Central memory CD8-positive, alpha-beta T cell (primary cell): ENCODE data around the gene SYCP2.

ENCODE experiments used
- ATAC-seq: fragments of 150-1000 bp; cut with Tn5 transposase; replicated peaks from 2 replicates; pipeline ENCODE4 v1.10.0; 2022; ENCODE audit warnings: mild to moderate bottlenecking, moderate FRiP score, moderate number of reproducible peaks; ENCODE audit not compliant: poor library complexity, severe bottlenecking; ENCODE audit errors: extremely low read depth
- DNase-seq, 2 donors: peaks; one replicate each; pipeline ENCODE4 v3.0.0; 2021; ENCODE audit warnings: low spot score in 2 of 2
- H3K27ac Mint-ChIP-seq: one replicate; pipeline ENCODE4 v1.8.0; 2022; ENCODE audit warnings: low read depth, mild to moderate bottlenecking, moderate library complexity, mixed read lengths
- H3K27me3 Mint-ChIP-seq: one replicate; pipeline ENCODE4 v1.8.0; 2022; ENCODE audit warnings: mixed read lengths
- H3K36me3 Mint-ChIP-seq: one replicate; pipeline ENCODE4 v1.8.0; 2022; ENCODE audit warnings: mild to moderate bottlenecking, moderate library complexity, mixed read lengths; ENCODE audit not compliant: insufficient read depth
- H3K4me1 Mint-ChIP-seq: one replicate; pipeline ENCODE4 v1.8.0; 2022; ENCODE audit warnings: mixed read lengths
- H3K4me3 Mint-ChIP-seq: one replicate; pipeline ENCODE4 v1.8.0; 2022; ENCODE audit warnings: mild to moderate bottlenecking, moderate library complexity, mixed read lengths
- H3K9me3 Mint-ChIP-seq: one replicate; pipeline ENCODE4 v1.8.0; 2022; ENCODE audit warnings: mixed read lengths

The SYCP2 gene, protein sequence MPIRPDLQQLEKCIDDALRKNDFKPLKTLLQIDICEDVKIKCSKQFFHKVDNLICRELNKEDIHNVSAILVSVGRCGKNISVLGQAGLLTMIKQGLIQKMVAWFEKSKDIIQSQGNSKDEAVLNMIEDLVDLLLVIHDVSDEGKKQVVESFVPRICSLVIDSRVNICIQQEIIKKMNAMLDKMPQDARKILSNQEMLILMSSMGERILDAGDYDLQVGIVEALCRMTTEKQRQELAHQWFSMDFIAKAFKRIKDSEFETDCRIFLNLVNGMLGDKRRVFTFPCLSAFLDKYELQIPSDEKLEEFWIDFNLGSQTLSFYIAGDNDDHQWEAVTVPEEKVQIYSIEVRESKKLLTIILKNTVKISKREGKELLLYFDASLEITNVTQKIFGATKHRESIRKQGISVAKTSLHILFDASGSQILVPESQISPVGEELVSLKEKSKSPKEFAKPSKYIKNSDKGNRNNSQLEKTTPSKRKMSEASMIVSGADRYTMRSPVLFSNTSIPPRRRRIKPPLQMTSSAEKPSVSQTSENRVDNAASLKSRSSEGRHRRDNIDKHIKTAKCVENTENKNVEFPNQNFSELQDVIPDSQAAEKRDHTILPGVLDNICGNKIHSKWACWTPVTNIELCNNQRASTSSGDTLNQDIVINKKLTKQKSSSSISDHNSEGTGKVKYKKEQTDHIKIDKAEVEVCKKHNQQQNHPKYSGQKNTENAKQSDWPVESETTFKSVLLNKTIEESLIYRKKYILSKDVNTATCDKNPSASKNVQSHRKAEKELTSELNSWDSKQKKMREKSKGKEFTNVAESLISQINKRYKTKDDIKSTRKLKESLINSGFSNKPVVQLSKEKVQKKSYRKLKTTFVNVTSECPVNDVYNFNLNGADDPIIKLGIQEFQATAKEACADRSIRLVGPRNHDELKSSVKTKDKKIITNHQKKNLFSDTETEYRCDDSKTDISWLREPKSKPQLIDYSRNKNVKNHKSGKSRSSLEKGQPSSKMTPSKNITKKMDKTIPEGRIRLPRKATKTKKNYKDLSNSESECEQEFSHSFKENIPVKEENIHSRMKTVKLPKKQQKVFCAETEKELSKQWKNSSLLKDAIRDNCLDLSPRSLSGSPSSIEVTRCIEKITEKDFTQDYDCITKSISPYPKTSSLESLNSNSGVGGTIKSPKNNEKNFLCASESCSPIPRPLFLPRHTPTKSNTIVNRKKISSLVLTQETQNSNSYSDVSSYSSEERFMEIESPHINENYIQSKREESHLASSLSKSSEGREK (N-terminal part only)

DNA sequence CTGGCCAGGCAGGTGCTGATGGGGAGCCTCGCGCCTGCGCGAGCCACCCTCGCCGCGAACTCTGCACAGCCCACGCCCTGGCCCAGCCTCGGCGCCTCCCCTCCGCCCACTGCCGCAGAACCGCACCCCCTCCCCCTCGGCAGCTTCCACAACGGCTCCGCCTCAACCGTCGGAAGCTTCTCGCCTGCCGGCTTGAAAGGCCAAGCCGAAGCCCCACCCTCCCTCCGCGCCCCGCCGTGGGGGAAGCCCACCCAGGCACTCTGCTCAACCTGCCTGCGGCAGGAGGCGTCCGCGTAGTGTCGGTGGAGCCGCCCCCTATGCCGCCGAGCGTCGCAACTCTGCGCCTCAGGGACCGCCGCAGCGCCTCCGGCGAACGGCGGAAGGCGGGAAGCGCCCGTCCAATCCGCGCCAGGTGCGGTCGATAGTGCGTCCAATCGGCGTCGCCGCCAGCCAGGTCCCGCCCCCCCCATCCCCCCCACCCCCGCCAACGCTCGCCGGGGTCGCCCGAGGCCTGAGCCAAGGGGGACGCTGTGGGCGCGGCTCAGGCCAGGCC is at the start of gene SYCP2:
Gene SYCP2 (minus strand): TSS at position 342 of the 553 bp plus-strand sequence. CDS start 11,224 bp downstream, outside the sequence.
- H3K27ac Mint-ChIP-seq, result peak within 1 kb of the TSS; percentile 83
- ATAC-seq, result peak; percentile 90
- peak; percentile 29 to 63 for DNase-seq
- no peaks in the 10 kb centered on the region for H3K9me3 Mint-ChIP-seq
- H3K27me3 Mint-ChIP-seq, result no peaks in the 10 kb centered on the region
- peak within 1 kb of the TSS; percentile 77 for H3K4me3 Mint-ChIP-seq
- peaks cover 10% of the 10 kb centered on the region for H3K36me3 Mint-ChIP-seq
- H3K4me1 Mint-ChIP-seq, result peaks cover 5% of the 10 kb centered on the region

DNA sequence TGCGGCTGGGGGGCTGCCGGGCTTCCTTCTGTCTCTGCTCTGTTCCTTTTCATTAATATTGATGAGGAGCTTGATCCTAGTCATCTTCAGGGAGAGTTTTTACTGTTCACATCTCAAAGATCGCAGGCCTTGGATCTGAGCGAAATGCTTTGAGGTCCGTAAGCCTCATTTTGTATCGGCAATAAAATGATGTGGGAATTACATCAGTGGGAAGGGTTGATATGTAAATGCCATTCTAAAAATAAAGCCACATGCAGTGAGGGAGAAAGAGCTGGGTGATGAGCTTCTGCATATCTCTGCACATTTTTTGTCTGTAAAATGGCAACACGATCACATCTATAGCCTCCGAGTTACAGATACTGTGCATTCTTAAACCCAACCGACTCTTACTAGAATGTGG is 49.6 kb upstream of the SYCP2 start:
- Mint-ChIP-seq H3K36me3 (no peaks in the 10 kb centered on the region), H3K9me3 (no peaks in the 10 kb centered on the region), H3K27ac (no peak overlapping the region), H3K4me1 (no peaks in the 10 kb centered on the region), H3K27me3 (no peaks in the 10 kb centered on the region), H3K4me3 (no peak overlapping the region)
- no peak for ATAC-seq
- DNase-seq, result no peak

DNA sequence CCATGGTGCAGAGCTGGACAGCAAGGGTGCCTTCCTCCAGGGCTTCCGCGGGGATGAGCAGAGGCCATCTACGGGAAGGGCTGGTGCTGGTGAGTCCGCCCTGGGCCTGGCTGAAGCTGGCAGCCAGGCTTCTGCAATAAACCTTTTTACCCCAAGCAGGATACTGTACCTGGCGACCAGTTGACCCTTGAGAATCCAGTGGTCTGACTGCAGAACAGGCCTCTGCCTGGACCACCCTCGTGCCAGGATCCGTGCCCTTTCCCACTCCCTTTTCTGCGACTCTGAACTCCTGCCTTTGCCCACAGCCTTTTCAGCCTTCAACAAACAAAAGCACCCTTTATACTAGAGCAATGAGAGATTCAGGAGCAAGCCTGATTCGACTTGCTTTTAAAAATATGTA is 43.6 kb upstream of the SYCP2 start:
- DNase-seq (no peak), ATAC-seq (no peak)
- H3K27ac Mint-ChIP-seq, result no peak overlapping the region

DNA sequence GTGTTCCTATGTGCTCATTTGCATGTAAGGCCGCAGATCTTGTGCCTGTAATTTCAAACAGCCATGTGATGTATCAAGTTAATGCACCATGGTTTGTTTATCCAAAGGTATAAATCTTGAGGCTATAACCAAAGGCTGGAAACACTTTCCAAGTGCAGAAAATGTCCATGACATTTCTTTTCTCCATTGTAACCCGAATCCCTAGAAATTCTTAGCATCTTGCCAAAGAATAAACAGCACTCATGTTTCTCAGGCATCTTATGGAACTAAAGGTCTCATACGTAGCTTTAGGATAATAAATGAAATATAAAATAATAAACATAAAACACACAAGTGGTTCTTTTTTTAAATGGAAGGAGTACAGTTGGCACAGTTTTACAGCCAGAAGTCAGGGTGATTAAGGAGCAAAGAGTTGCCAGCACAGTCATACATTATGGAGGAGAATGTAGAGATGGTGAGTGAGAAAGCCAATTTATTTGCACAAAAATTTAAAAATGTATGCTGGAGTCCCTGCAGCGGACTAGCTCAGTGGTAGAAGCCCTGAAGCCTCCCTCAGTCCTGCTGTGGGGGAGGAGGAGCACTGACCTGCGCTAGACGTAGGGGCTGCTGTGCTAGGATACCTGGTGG is 42.8 kb upstream of the SYCP2 start:
- ATAC-seq, result no peak
- Mint-ChIP-seq H3K27ac (no peak overlapping the region), H3K9me3 (no peaks in the 10 kb centered on the region), H3K36me3 (no peaks in the 10 kb centered on the region), H3K4me1 (no peaks in the 10 kb centered on the region), H3K4me3 (no peak overlapping the region), H3K27me3 (no peaks in the 10 kb centered on the region)
- DNase-seq, result no peak

More for the DNA sequence above, 43.6 kb upstream of the SYCP2 start:
- no peaks in the 10 kb centered on the region for H3K9me3 Mint-ChIP-seq
- no peaks in the 10 kb centered on the region for H3K4me1 Mint-ChIP-seq
- no peaks in the 10 kb centered on the region for H3K36me3 Mint-ChIP-seq
- no peak overlapping the region for H3K4me3 Mint-ChIP-seq
- no peaks in the 10 kb centered on the region for H3K27me3 Mint-ChIP-seq

DNA sequence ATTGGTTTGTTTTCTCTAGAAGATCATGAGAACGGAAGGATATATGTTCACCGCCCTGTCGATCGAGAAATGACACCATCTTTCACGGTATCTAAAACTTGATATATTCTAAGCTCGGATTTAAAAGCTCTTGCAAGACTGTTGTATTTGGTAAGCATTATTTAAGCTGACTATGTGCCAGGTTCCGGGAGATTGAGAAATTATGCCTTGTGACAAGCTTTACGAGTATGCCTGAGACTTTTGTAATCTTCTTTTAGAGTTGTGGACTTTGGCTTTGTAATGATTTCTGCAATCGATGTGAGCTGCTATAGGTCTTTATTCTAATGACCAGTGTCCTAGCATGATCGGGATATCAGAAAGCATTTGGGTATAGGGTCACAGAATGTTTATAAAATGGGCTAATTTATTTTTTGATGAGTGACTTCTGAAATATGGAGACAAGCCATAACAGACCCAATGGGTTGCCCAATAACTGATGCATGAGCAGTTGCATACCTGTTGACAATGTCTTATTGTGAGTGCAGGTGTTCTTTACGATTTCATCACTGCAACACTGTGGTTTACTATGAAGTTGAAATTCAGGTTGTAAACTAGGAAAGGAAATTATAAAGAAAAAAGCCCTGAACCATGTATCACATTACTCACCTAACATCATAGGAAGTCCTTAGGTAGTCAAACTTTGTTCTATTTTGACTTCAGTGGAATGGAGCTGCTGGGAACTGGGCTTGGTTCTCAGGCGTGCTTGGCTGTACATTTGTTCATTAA is 38.8 kb upstream of the SYCP2 start:
- H3K27me3 Mint-ChIP-seq, result no peaks in the 10 kb centered on the region
- ATAC-seq (no peak), DNase-seq (no peak)
- no peaks in the 10 kb centered on the region for H3K9me3 Mint-ChIP-seq
- H3K4me3 Mint-ChIP-seq, result no peak overlapping the region
- H3K36me3 Mint-ChIP-seq, result no peaks in the 10 kb centered on the region
- H3K27ac Mint-ChIP-seq, result no peak overlapping the region
- H3K4me1 Mint-ChIP-seq, result no peaks in the 10 kb centered on the region

DNA sequence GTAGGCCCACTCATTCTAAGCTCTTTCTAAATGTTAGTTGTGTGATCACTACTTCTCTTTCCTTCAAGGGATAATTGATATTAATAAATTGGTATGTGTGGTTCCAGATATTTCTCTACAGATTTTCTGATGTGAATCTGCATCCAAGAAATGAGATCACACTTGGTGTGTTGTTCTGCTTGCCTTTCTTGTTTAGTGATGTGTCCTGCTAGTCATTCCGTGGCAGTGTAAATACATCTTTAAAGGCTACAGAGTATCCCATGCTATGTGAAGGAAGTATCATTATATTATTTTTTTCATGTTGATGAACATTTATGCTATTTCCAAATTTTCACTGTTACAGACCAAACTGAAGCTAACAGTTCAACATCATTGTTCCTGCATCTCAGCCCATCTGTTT is 38.0 kb upstream of the SYCP2 start:
- ATAC-seq, result no peak

DNA sequence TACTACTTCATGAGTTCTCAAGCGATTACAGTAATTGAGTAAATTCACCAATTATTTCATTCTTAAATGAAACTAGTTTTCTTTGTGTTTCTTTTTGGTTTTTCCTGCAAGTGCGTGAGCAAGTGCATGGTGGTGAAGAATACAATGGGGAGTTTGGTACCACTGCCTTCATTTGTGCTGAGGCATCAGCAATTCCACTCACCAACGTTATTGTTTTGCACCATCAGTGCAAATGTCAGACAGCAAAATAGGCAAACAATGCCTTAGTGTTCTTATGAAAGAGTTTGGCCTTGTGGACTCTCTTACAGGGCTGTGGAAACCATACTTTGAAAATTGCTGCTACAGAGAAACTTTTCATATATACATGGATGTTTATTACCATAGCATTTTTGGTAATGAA is 33.0 kb upstream of the SYCP2 start:
- Mint-ChIP-seq H3K4me3 (no peak overlapping the region), H3K36me3 (no peaks in the 10 kb centered on the region), H3K9me3 (no peaks in the 10 kb centered on the region), H3K27me3 (no peaks in the 10 kb centered on the region), H3K4me1 (no peaks in the 10 kb centered on the region), H3K27ac (no peak overlapping the region)
- ATAC-seq, result no peak
- DNase-seq, result no peak

More for the DNA sequence above, 38.0 kb upstream of the SYCP2 start:
- Mint-ChIP-seq H3K36me3 (no peaks in the 10 kb centered on the region), H3K4me1 (no peaks in the 10 kb centered on the region), H3K27me3 (no peaks in the 10 kb centered on the region), H3K27ac (no peak overlapping the region), H3K9me3 (no peaks in the 10 kb centered on the region), H3K4me3 (no peak overlapping the region)
- DNase-seq, result no peak

DNA sequence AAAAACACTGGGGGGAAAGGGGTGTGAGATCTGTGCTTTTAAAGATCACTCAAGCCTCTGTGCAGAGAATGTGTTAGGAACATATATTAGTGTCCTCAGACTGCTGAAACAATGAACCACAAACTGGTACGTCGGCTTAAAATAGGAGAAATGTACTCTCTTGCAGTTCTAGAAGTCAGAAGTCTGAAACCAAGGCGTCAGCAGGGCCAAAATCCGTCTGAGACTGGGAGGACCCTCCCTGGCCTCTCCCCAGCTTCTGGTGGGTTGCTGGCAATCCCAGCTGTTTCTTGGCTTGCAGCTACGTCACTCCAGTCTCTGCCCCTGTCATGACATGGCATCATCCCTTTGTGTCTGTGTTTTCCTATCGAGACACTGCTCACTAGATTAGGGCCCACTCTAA is 28.7 kb upstream of the SYCP2 start:
- no peaks in the 10 kb centered on the region for H3K9me3 Mint-ChIP-seq
- H3K4me3 Mint-ChIP-seq, result no peak overlapping the region
- H3K27ac Mint-ChIP-seq, result no peak overlapping the region
- H3K27me3 Mint-ChIP-seq, result no peaks in the 10 kb centered on the region
- ATAC-seq (no peak), DNase-seq (no peak)
- no peaks in the 10 kb centered on the region for H3K36me3 Mint-ChIP-seq
- H3K4me1 Mint-ChIP-seq, result no peaks in the 10 kb centered on the region

DNA sequence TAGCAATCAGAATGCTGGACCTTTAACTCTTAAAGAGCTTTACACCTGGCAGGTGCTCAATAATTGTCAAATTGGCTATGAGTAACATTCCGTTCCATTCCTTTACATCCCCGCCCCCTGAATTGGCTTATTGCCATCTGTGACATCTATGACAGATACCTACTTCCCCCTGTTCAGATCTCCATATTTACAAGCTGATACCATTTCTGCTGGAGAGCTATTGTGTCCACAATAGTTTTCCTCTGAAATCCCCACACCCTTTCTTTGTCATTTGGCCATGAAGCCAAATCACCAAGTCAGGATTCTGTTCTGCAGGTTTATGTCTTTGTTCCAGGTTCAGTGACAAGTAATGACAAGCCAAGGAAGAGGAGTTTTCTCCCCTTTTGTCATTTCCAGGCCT is 28.0 kb upstream of the SYCP2 start:
- H3K27ac Mint-ChIP-seq, result no peak overlapping the region
- no peaks in the 10 kb centered on the region for H3K36me3 Mint-ChIP-seq
- H3K4me1 Mint-ChIP-seq, result no peaks in the 10 kb centered on the region
- no peak for ATAC-seq
- no peak for DNase-seq
- H3K27me3 Mint-ChIP-seq, result no peaks in the 10 kb centered on the region
- no peaks in the 10 kb centered on the region for H3K9me3 Mint-ChIP-seq
- H3K4me3 Mint-ChIP-seq, result no peak overlapping the region

DNA sequence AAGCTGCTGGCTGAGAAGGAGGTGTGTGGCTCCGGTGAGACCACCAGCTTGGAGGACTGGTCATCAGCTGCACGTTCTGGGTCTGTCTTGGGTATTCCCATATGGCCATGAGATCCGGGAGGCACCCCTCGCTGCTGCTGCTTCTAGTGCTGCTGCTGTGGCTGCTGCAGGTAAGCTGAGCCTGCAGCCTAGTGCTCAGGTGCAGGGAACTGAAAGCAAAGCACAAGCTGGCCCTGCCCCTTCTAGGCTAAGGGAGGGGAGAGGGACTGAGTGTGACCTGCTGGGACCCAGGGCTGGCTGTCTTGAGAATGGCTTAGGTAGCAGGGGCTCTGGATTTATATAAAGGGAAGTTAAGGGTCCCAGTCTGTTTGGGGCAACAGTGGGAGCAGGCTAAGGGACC is 25.2 kb upstream of the SYCP2 start:
- Mint-ChIP-seq H3K9me3 (no peaks in the 10 kb centered on the region), H3K27me3 (no peaks in the 10 kb centered on the region), H3K4me1 (no peaks in the 10 kb centered on the region), H3K4me3 (no peak overlapping the region), H3K27ac (peak overlapping the region; percentile 19), H3K36me3 (peaks cover under 1% of the 10 kb centered on the region)
- DNase-seq (no peak), ATAC-seq (no peak)

DNA sequence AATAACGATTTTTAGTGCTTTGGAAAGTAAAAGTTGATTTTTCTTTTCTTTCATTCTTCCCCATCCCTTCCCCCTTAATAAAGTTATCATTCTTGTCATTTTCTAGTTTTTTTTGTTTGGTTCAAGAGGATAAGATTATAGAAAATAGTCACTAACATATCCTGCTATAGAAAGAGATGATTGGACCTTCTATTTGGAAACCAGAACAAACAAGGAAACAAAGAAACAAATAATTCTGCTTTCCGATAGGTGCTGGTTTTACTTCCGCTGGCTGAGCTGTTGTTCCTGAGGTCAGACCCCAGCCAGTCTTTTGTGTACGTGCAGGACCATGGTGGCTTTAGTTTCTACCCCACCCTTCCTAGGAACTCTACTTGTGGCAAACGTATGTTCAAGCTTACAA is 24.7 kb upstream of the SYCP2 start, which contains the start of gene CDH26:
Gene CDH26 (plus strand): TSS at position 301 of the 400 bp plus-strand sequence. CDS start 304 bp downstream, outside the sequence.
- DNase-seq (no peak), ATAC-seq (no peak)
- Mint-ChIP-seq H3K27ac (peak within 1 kb of the TSS; percentile 19), H3K4me1 (no peaks in the 10 kb centered on the region), H3K27me3 (no peaks in the 10 kb centered on the region), H3K9me3 (no peaks in the 10 kb centered on the region), H3K36me3 (peaks cover 3% of the 10 kb centered on the region), H3K4me3 (no peak within 1 kb of the TSS)
